IPS-18a (cell line): Measurements from ENCODE around the gene TIAM1.

Source experiments
- H3K27ac ChIP-seq: one replicate; pipeline ENCODE4 v1.5.1; 2013; ENCODE audit warnings: low read length
- H3K27me3 ChIP-seq: one replicate; pipeline ENCODE4 v1.6.1; 2013; ENCODE audit warnings: mild to moderate bottlenecking, low read length; ENCODE audit not compliant: control insufficient read depth, insufficient read depth
- H3K36me3 ChIP-seq: one replicate; pipeline ENCODE4 v1.6.1; 2013; ENCODE audit warnings: low read depth, low read length; ENCODE audit not compliant: control insufficient read depth
- H3K4me1 ChIP-seq: one replicate; pipeline ENCODE4 v1.6.1; 2013; ENCODE audit warnings: low read depth, low read length; ENCODE audit not compliant: control insufficient read depth
- H3K4me3 ChIP-seq: one replicate; pipeline ENCODE4 v1.5.1; 2013; ENCODE audit warnings: low read length
- H3K9ac ChIP-seq: one replicate; pipeline ENCODE4 v1.6.1; 2013; ENCODE audit warnings: mild to moderate bottlenecking, low read length, moderate library complexity
- H3K9me3 ChIP-seq: one replicate; pipeline ENCODE4 v1.6.1; 2013; ENCODE audit warnings: low read depth, low read length; ENCODE audit not compliant: control insufficient read depth

TIAM1 gene

DNA sequence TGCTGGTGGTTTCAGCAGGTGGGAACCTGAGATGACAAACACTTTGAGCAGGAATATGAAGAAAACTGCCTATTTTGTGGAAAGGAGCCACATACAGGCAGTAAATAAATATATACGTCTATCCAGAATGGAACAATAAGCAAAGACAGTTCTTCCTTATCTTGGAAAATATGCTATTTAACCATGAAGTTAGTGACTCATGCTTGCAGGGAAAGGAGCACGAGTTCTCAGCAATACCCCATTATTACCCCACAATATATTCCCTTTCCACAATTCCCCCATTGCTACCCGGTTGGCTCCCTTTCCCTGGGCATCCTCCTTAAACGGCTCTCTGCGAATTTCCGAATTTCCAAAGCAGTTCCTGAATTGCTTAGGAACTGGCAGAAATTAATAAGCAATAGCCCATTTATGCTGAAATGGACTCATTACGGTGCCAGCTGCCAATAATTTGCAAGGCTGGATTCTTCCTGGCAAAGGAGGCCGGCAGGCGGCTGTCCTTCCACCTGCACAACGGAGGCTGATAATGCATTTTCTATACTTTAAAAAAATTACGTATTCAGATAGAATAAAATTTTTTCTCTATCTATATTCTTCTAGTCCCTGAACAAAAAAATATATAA is 65.4 kb downstream of the TIAM1 start:
- H3K36me3 ChIP-seq = no peaks in the 10 kb centered on the region
- H3K9ac ChIP-seq = no peak overlapping the region
- H3K4me1 ChIP-seq = peaks cover 12% of the 10 kb centered on the region
- H3K27me3 ChIP-seq = no peaks in the 10 kb centered on the region
- H3K27ac ChIP-seq = no peak overlapping the region
- no peaks in the 10 kb centered on the region for H3K9me3 ChIP-seq
- no peak overlapping the region for H3K4me3 ChIP-seq

DNA sequence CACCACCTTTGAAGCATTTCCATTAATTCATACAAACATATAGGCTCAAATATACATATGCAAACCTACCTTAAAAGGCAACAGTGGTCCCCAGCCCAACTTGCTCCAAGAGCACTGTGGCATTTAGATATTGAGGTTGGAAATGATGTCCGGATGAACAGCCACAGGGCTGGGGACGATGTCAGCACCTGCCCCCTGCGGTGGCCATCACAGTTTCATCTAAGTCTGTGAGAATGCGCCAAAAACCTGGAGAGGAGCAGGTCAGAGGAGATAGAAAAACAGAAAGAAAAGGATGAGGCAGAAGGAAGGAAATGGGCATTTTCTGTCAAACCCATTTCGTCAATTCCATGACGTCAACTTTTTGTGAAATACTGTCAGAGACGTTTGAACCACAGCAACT is 67.4 kb downstream of the TIAM1 start:
- Histone ChIP-seq H3K27me3 (no peaks in the 10 kb centered on the region), H3K9ac (no peak overlapping the region), H3K27ac (no peak overlapping the region), H3K4me1 (peaks cover 12% of the 10 kb centered on the region), H3K4me3 (no peak overlapping the region), H3K36me3 (no peaks in the 10 kb centered on the region), H3K9me3 (no peaks in the 10 kb centered on the region)

DNA sequence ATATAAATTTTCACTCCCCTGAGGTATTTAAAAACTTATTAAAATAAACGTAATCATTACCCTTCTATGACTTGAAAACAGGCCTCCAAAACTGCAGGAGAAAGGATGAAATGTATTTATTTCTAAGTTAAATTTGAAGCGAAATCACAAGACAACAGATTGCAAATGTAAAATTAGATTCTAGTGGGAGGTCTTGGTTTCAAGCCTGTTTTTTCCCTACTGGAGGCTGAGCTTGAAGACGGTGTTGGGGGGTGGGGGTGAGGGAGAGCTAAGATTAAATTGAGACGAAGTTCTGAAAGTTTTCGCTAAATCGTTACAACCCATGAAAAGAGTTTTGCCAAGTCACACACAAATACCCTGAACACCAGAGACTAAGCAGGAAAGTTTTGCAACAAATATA is 68.2 kb downstream of the TIAM1 start:
- no peaks in the 10 kb centered on the region for H3K36me3 ChIP-seq
- no peaks in the 10 kb centered on the region for H3K27me3 ChIP-seq
- H3K4me1 ChIP-seq = peaks cover 12% of the 10 kb centered on the region
- H3K9me3 ChIP-seq = no peaks in the 10 kb centered on the region
- H3K27ac ChIP-seq = no peak overlapping the region
- H3K4me3 ChIP-seq = no peak overlapping the region
- no peak overlapping the region for H3K9ac ChIP-seq

DNA sequence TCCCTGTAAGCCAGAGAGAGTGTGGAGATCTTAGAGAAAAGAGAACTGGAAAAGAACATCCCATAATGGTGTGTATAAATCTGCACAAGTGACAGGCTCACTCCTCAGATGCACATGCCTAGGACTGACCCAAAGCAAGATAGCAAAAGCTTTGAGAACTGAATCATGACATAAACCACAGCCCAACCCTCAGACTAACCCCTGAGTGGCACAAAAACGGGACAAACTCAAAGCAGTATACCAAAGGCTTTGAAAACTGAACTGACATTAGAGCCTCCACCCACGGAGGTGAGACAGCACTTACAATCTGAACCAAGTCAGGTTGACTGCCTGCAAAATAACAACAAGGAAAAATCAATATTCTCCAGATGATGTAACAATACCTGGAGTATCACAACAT is 70.8 kb downstream of the TIAM1 start:
- Histone ChIP-seq H3K9ac (no peak overlapping the region), H3K27ac (no peak overlapping the region), H3K27me3 (no peaks in the 10 kb centered on the region), H3K9me3 (no peaks in the 10 kb centered on the region), H3K4me3 (no peak overlapping the region), H3K4me1 (peaks cover 12% of the 10 kb centered on the region), H3K36me3 (no peaks in the 10 kb centered on the region)

DNA sequence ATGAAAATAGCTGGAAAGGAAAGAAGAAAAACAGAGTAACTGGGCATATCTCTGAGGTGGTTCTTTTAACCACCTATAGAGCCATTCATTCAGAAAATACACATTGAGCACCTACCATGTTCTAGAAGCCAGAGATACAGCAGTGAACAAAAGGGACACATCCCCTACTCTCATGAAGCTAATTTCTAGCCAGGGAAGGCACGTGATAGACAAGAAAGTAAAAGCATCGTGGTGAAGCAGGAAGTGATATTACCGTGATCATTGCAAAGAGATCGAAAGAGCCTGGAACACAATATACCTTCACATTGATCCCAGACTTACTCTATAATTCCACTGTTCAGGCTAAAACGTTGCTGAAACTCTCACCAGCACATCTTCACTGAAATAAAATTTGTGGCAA is 76.0 kb downstream of the TIAM1 start:
- no peaks in the 10 kb centered on the region for H3K4me1 ChIP-seq
- no peaks in the 10 kb centered on the region for H3K27me3 ChIP-seq
- no peaks in the 10 kb centered on the region for H3K9me3 ChIP-seq
- no peaks in the 10 kb centered on the region for H3K36me3 ChIP-seq
- no peak overlapping the region for H3K9ac ChIP-seq
- H3K27ac ChIP-seq = no peak overlapping the region
- H3K4me3 ChIP-seq = no peak overlapping the region

DNA sequence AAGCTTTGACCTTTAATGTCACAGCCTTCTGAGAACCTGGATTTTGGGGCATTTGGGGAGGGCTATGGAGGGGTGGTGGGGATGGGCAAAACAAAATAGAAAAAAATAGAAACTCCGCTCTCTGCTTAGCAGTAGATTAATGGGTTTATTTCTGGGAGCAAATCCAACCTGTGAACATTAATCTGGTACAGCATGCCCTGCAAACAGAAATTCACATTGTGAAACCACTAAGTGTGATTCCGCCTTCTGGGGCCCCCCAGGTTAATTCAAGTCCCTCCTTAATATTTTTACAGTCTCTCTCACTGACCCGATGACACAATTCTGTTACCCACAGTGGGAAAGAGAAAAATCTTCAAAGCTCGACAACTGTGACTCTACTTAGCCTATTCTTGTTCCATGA is 76.4 kb downstream of the TIAM1 start:
- no peak overlapping the region for H3K9ac ChIP-seq
- H3K9me3 ChIP-seq = no peaks in the 10 kb centered on the region
- H3K27ac ChIP-seq = no peak overlapping the region
- no peaks in the 10 kb centered on the region for H3K27me3 ChIP-seq
- H3K4me1 ChIP-seq = no peaks in the 10 kb centered on the region
- H3K4me3 ChIP-seq = no peak overlapping the region
- no peaks in the 10 kb centered on the region for H3K36me3 ChIP-seq

DNA sequence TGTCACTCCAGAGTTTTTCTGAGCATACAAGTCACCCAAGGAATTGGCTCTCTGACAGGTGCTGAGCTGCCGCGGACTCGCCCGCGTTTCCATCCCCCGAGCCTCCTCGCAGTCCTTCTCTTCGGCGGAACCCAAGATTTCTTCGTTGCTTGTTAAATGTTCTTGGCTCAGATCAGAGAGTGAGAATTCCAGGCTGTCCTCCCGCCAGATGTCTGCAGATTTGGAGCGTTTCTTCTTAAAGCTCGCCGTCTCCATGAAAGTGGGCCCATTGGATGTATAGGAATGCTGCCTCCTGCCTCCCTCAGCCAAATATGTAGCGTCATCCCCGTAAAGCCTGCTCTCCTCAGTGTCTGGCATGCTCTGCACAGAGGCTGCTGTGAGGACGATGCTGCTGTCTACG is 77.8 kb downstream of the TIAM1 start:
- no peaks in the 10 kb centered on the region for H3K4me1 ChIP-seq
- H3K36me3 ChIP-seq = no peaks in the 10 kb centered on the region
- H3K27ac ChIP-seq = no peak overlapping the region
- no peak overlapping the region for H3K9ac ChIP-seq
- no peaks in the 10 kb centered on the region for H3K9me3 ChIP-seq
- H3K4me3 ChIP-seq = no peak overlapping the region
- H3K27me3 ChIP-seq = no peaks in the 10 kb centered on the region

DNA sequence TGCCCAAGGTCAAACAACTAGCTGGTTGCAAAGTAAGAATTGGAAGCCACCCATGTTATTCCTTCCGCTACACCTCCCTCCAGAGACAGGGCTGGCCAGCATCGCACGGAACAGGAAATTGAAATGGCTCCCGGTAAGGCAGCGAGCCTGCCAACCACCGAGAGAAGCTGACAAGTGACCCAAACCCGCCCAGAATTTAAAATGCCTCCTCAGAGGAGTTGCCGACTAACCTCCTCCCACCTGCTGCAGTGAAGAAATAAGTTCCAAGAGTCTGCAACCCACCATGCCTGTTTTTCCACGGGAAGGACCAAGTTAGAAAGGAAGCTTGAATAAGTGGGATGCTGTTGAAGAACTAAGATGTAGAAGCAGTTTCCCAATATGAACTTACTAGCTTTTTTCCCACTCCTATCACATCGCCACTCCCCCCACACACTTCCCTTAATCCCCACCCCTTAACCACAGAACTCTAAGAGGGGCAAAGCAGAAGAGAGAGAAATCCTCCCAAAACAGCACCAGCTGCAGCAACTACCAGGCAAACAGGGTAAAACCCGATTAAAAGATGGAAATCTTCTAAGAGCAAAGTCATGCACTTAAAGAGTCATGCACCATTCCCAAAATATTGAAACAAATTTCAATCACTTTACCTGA is 78.6 kb downstream of the TIAM1 start:
- Histone ChIP-seq H3K9me3 (no peaks in the 10 kb centered on the region), H3K27ac (no peak overlapping the region), H3K4me1 (no peaks in the 10 kb centered on the region), H3K9ac (no peak overlapping the region), H3K27me3 (no peaks in the 10 kb centered on the region), H3K4me3 (no peak overlapping the region), H3K36me3 (no peaks in the 10 kb centered on the region)

DNA sequence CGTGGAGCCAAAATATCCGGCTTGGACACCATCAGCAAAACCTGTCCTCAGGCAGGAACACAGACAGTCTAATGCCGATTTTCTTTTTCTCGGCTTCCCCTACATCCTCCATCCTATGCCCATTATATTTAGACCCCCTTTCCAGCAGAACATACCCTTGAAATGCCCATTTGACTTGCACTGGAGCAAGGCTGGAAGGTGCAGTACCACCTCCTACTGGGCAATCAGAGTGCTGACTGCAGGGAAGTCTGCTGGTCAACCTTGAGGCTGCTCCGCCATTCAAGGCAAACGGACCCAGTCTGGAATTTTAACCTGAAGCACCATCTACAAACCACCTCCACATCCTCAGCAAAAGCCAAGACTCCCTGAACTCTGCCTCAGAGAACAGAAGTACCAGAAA is 79.5 kb downstream of the TIAM1 start:
- H3K9me3 ChIP-seq = no peaks in the 10 kb centered on the region
- no peaks in the 10 kb centered on the region for H3K4me1 ChIP-seq
- no peaks in the 10 kb centered on the region for H3K27me3 ChIP-seq
- H3K36me3 ChIP-seq = no peaks in the 10 kb centered on the region
- H3K4me3 ChIP-seq = no peak overlapping the region
- no peak overlapping the region for H3K27ac ChIP-seq
- no peak overlapping the region for H3K9ac ChIP-seq

DNA sequence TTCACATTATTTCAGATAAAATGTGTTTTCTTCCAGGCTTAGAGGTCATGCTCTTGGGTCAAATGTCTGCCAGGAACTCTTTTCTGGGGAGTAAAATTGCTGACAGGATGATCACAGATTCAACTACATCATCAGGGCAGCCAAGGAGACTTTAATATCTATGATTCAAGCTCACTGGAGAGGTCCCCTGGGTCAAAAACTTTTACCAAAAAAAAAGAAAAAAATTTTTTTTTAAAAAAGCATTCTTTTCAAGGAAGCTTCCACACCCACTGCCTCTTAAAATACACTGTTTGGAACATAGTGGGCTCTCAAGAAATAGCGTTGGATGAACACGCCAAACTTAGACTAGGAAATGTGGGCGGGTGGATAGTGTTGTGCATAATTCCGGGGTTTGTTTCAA is 81.3 kb downstream of the TIAM1 start:
- H3K27ac ChIP-seq = no peak overlapping the region
- no peaks in the 10 kb centered on the region for H3K4me1 ChIP-seq
- H3K4me3 ChIP-seq = no peak overlapping the region
- no peak overlapping the region for H3K9ac ChIP-seq
- no peaks in the 10 kb centered on the region for H3K36me3 ChIP-seq
- no peaks in the 10 kb centered on the region for H3K27me3 ChIP-seq
- H3K9me3 ChIP-seq = no peaks in the 10 kb centered on the region

DNA sequence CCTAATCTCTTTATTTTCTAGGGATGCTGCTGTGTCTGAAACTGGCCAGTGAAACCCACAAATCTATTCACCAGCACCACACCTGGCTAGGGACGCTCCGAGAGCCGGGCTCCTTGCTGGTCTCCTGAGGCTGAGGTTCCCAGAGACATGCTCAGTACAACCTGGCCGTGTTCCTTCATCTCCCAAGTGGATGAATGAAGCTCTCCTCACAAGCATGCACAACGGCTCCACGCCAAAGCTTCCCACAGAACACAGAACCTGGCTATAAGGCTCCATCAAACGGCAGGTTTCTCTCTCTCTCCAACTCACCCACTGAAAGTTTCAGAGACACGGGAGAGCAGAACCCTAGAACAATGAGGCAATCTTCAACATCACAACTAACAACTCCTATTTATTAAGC is 82.3 kb downstream of the TIAM1 start:
- Histone ChIP-seq H3K4me3 (no peak overlapping the region), H3K27me3 (no peaks in the 10 kb centered on the region), H3K9ac (no peak overlapping the region), H3K9me3 (no peaks in the 10 kb centered on the region), H3K27ac (no peak overlapping the region), H3K36me3 (no peaks in the 10 kb centered on the region), H3K4me1 (no peaks in the 10 kb centered on the region)

DNA sequence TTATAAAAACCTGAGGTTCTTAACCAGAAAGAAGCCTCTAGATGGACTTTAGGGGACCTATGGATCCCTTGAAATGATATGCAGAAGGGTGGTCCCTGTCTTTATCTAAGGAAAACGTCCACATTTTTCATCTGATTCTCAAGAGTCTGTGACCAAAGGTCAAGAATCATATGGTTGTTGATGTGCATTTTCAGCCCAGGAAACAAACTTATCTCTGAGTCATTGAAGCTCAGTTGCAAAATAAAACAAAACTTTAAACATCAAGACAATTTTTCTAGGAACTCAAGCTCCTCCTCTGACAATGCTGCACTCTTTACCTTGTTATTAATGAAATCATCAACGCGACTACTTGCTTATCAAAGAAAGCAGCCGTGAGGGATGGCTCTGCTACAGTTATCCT is 83.3 kb downstream of the TIAM1 start:
- no peak overlapping the region for H3K4me3 ChIP-seq
- H3K27me3 ChIP-seq = no peaks in the 10 kb centered on the region
- no peak overlapping the region for H3K9ac ChIP-seq
- H3K4me1 ChIP-seq = no peaks in the 10 kb centered on the region
- no peaks in the 10 kb centered on the region for H3K36me3 ChIP-seq
- no peaks in the 10 kb centered on the region for H3K9me3 ChIP-seq
- H3K27ac ChIP-seq = no peak overlapping the region
